Tongue (tissue), 2 donors: Measurements from ENCODE around the gene MCTP2. TPM values are rescaled to one million over a fixed set of nuclear protein-coding genes. Genes with fewer than 3 reads are reported as not detected.

Experiments used
- DNase-seq: peaks from one replicate; pipeline ENCODE4 v3.0.0-alpha.2; 2015
- total RNA-seq: library from RNA; depleted of rRNA; stranded (reverse); fragments of >200 nt; gene quantifications from one replicate; pipeline ENCODE4 v1.2.3, GENCODE V29; 2014

MCTP2 gene
- total RNA-seq, 1 donor from 2014 or later, result 16.6 TPM

- DNase-seq, result no peak
Measured at GRCh38 chr15:94359716-94360115, 128.4 kb downstream of the MCTP2 start.

GRCh38 chr15:94360251-94360685, 128.9 kb downstream of the MCTP2 start:
- no peak for DNase-seq

- DNase-seq, result no peak
Measured at GRCh38 chr15:94362385-94363092, 131.2 kb downstream of the MCTP2 start.

- no peak for DNase-seq
Measured at GRCh38 chr15:94363382-94363781, 132.0 kb downstream of the MCTP2 start.

- DNase-seq, result no peak
Measured at GRCh38 chr15:94366781-94367180, 135.4 kb downstream of the MCTP2 start.

- DNase-seq, result no peak
Measured at GRCh38 chr15:94367726-94368535, 136.6 kb downstream of the MCTP2 start.

GRCh38 chr15:94370206-94370935, 139.0 kb downstream of the MCTP2 start:
- peak; percentile 11 for DNase-seq

- no peak for DNase-seq
Measured at GRCh38 chr15:94370936-94371285, 139.6 kb downstream of the MCTP2 start.

- no peak for DNase-seq
Measured at GRCh38 chr15:94372821-94373220, 141.5 kb downstream of the MCTP2 start.

GRCh38 chr15:94375997-94376396, 144.6 kb downstream of the MCTP2 start:
- DNase-seq, result no peak

- no peak for DNase-seq
Measured at GRCh38 chr15:94379986-94380385, 148.6 kb downstream of the MCTP2 start.

- DNase-seq, result no peak
Measured at GRCh38 chr15:94380798-94381197, 149.4 kb downstream of the MCTP2 start.

GRCh38 chr15:94381384-94381783, 150.0 kb downstream of the MCTP2 start:
- DNase-seq, result no peak

- no peak for DNase-seq
Measured at GRCh38 chr15:94383041-94383440, 151.7 kb downstream of the MCTP2 start.

GRCh38 chr15:94383706-94384105, 152.3 kb downstream of the MCTP2 start:
- no peak for DNase-seq

GRCh38 chr15:94385441-94385840, 154.1 kb downstream of the MCTP2 start:
- DNase-seq, result no peak

- DNase-seq, result no peak
Measured at GRCh38 chr15:94386351-94386750, 155.0 kb downstream of the MCTP2 start.

GRCh38 chr15:94387442-94387841, 156.1 kb downstream of the MCTP2 start:
- no peak for DNase-seq

- no peak for DNase-seq
Measured at GRCh38 chr15:94387849-94388441, 156.6 kb downstream of the MCTP2 start.

GRCh38 chr15:94395640-94396039, 164.3 kb downstream of the MCTP2 start:
- no peak for DNase-seq

- DNase-seq, result no peak
Measured at GRCh38 chr15:94397337-94397736, 166.0 kb downstream of the MCTP2 start.

- no peak for DNase-seq
Measured at GRCh38 chr15:94398001-94398400, 166.6 kb downstream of the MCTP2 start.
